ENCODE data around the gene KCNG2. TPM values are rescaled to one million over a fixed set of nuclear protein-coding genes. Genes with fewer than 3 reads are reported as not detected.

The KCNG2 gene
- total RNA-seq, 1 experiment from 2014 or later = 0.14 TPM

- DNase-seq = peak; percentile 38
- H3K36me3 ChIP-seq (replicated peaks; ENCODE audit: control insufficient read depth, insufficient read depth, low read length) = no peaks in the 10 kb centered on the region
- no peak overlapping the region for H3K4me3 ChIP-seq (ENCODE audit: insufficient read depth, low read depth, low read length)
- H3K27me3 ChIP-seq (ENCODE audit: control insufficient read depth, insufficient read depth, low read length) = no peaks in the 10 kb centered on the region
Observed at GRCh38 chr18:79825913-79826312, 28.2 kb downstream of the KCNG2 start.

- peak; percentile 80 for DNase-seq
- H3K27me3 ChIP-seq (ENCODE audit: control insufficient read depth, insufficient read depth, low read length) = no peaks in the 10 kb centered on the region
- no peaks in the 10 kb centered on the region for H3K36me3 ChIP-seq (replicated peaks; ENCODE audit: control insufficient read depth, insufficient read depth, low read length)
- H3K4me3 ChIP-seq (ENCODE audit: insufficient read depth, low read depth, low read length) = no peak overlapping the region
Observed at GRCh38 chr18:79826966-79827365, 29.2 kb downstream of the KCNG2 start.

- H3K27me3 ChIP-seq (ENCODE audit: control insufficient read depth, insufficient read depth, low read length) = no peaks in the 10 kb centered on the region
- no peak overlapping the region for H3K4me3 ChIP-seq (ENCODE audit: insufficient read depth, low read depth, low read length)
- no peak for DNase-seq
- H3K36me3 ChIP-seq (replicated peaks; ENCODE audit: control insufficient read depth, insufficient read depth, low read length) = no peaks in the 10 kb centered on the region
Observed at GRCh38 chr18:79828258-79828657, 30.5 kb downstream of the KCNG2 start.

- Histone ChIP-seq H3K36me3 (replicated peaks; ENCODE audit: control insufficient read depth, insufficient read depth, low read length) (no peaks in the 10 kb centered on the region), H3K4me3 (ENCODE audit: insufficient read depth, low read depth, low read length) (no peak overlapping the region), H3K27me3 (ENCODE audit: control insufficient read depth, insufficient read depth, low read length) (no peaks in the 10 kb centered on the region)
- DNase-seq = no peak
Observed at GRCh38 chr18:79829136-79829854, 31.6 kb downstream of the KCNG2 start.

GRCh38 chr18:79832169-79832568 lies 34.4 kb downstream of the KCNG2 start:
- DNase-seq = no peak
- Histone ChIP-seq H3K4me3 (ENCODE audit: insufficient read depth, low read depth, low read length) (no peak overlapping the region), H3K36me3 (replicated peaks; ENCODE audit: control insufficient read depth, insufficient read depth, low read length) (no peaks in the 10 kb centered on the region), H3K27me3 (ENCODE audit: control insufficient read depth, insufficient read depth, low read length) (no peaks in the 10 kb centered on the region; the same call in 1 of the 2 replicates)

GRCh38 chr18:79834834-79835233 lies 37.1 kb downstream of the KCNG2 start:
- no peaks in the 10 kb centered on the region; the same call in 1 of the 2 replicates for H3K27me3 ChIP-seq (ENCODE audit: control insufficient read depth, insufficient read depth, low read length)
- DNase-seq = no peak
- H3K4me3 ChIP-seq (ENCODE audit: insufficient read depth, low read depth, low read length) = no peak overlapping the region
- no peaks in the 10 kb centered on the region for H3K36me3 ChIP-seq (replicated peaks; ENCODE audit: control insufficient read depth, insufficient read depth, low read length)

GRCh38 chr18:79841936-79842335 lies 44.2 kb downstream of the KCNG2 start:
- no peaks in the 10 kb centered on the region for H3K36me3 ChIP-seq (replicated peaks; ENCODE audit: control insufficient read depth, insufficient read depth, low read length)
- H3K4me3 ChIP-seq (ENCODE audit: insufficient read depth, low read depth, low read length) = no peak overlapping the region
- H3K27me3 ChIP-seq (ENCODE audit: control insufficient read depth, insufficient read depth, low read length) = no peaks in the 10 kb centered on the region
- DNase-seq = no peak

GRCh38 chr18:79844999-79845563 lies 47.3 kb downstream of the KCNG2 start:
- Histone ChIP-seq H3K36me3 (replicated peaks; ENCODE audit: control insufficient read depth, insufficient read depth, low read length) (no peaks in the 10 kb centered on the region), H3K27me3 (ENCODE audit: control insufficient read depth, insufficient read depth, low read length) (no peaks in the 10 kb centered on the region), H3K4me3 (ENCODE audit: insufficient read depth, low read depth, low read length) (no peak overlapping the region)
- DNase-seq = no peak

GRCh38 chr18:79846936-79847557 lies 49.3 kb downstream of the KCNG2 start:
- DNase-seq = peak; percentile 32
- H3K27me3 ChIP-seq (ENCODE audit: control insufficient read depth, insufficient read depth, low read length) = no peaks in the 10 kb centered on the region

GRCh38 chr18:79847606-79848293 lies 50.0 kb downstream of the KCNG2 start:
- Histone ChIP-seq H3K27me3 (ENCODE audit: control insufficient read depth, insufficient read depth, low read length) (no peaks in the 10 kb centered on the region), H3K4me3 (ENCODE audit: insufficient read depth, low read depth, low read length) (no peak overlapping the region), H3K36me3 (replicated peaks; ENCODE audit: control insufficient read depth, insufficient read depth, low read length) (no peaks in the 10 kb centered on the region)
- DNase-seq = peak; percentile 40

More at GRCh38 chr18:79846936-79847557, 49.3 kb downstream of the KCNG2 start:
- Histone ChIP-seq H3K36me3 (replicated peaks; ENCODE audit: control insufficient read depth, insufficient read depth, low read length) (no peaks in the 10 kb centered on the region), H3K4me3 (ENCODE audit: insufficient read depth, low read depth, low read length) (no peak overlapping the region)

GRCh38 chr18:79848294-79848578 lies 50.5 kb downstream of the KCNG2 start:
- peak; percentile 43 for DNase-seq
- no peaks in the 10 kb centered on the region for H3K36me3 ChIP-seq (replicated peaks; ENCODE audit: control insufficient read depth, insufficient read depth, low read length)
- H3K4me3 ChIP-seq (ENCODE audit: insufficient read depth, low read depth, low read length) = no peak overlapping the region

GRCh38 chr18:79848579-79849327 lies 51.0 kb downstream of the KCNG2 start:
- peak; percentile 70 for DNase-seq
- no peaks in the 10 kb centered on the region for H3K36me3 ChIP-seq (replicated peaks; ENCODE audit: control insufficient read depth, insufficient read depth, low read length)
- H3K4me3 ChIP-seq (ENCODE audit: insufficient read depth, low read depth, low read length) = no peak overlapping the region
- no peaks in the 10 kb centered on the region for H3K27me3 ChIP-seq (ENCODE audit: control insufficient read depth, insufficient read depth, low read length)

More at GRCh38 chr18:79848294-79848578, 50.5 kb downstream of the KCNG2 start:
- no peaks in the 10 kb centered on the region for H3K27me3 ChIP-seq (ENCODE audit: control insufficient read depth, insufficient read depth, low read length)

- DNase-seq = peak; percentile 50
- no peak overlapping the region for H3K4me3 ChIP-seq (ENCODE audit: insufficient read depth, low read depth, low read length)
- H3K36me3 ChIP-seq (replicated peaks; ENCODE audit: control insufficient read depth, insufficient read depth, low read length) = no peaks in the 10 kb centered on the region
- H3K27me3 ChIP-seq (ENCODE audit: control insufficient read depth, insufficient read depth, low read length) = no peaks in the 10 kb centered on the region
Observed at GRCh38 chr18:79849328-79850207, 51.8 kb downstream of the KCNG2 start.
